ENCODE results near the gene KLHDC3. TPM values are rescaled to one million over a fixed set of nuclear protein-coding genes. Genes with fewer than 3 reads are reported as not detected.

KLHDC3 gene
- total and polyA plus RNA-seq, 9 donors, result 40.9 to 90.9 (median 62.8) TPM

GRCh38 chr6:43006251-43006650 is 7.8 kb upstream of the KLHDC3 start:
- intact Hi-C loops (cut with DNase I), result no loop called here
- 88 to 91% (median 89%) methylated on average over 11 of the region's 11 CpGs for WGBS, 3 donors

GRCh38 chr6:43007126-43007525 is 6.9 kb upstream of the KLHDC3 start:
- Histone ChIP-seq H3K4me3 (no peak overlapping the region), H3K27me3 (no peaks in the 10 kb centered on the region), H3K36me3 (no peaks in the 10 kb centered on the region), H3K9me3 (no peaks in the 10 kb centered on the region), H3K4me1 (ENCODE audit: insufficient read depth) (no peaks in the 10 kb centered on the region), H3K27ac (no peak overlapping the region)
- intact Hi-C loops (cut with DNase I), result no loop called here
- DNase-seq, result no peak
- TF ChIP-seq CTCF (IDR thresholded peaks at IDR 0.05) (no peak), POLR2A (IDR thresholded peaks at IDR 0.05) (no peak), EP300 (IDR thresholded peaks at IDR 0.05) (no peak)
- 85 to 87% (median 86%) methylated on average over 9 of the region's 9 CpGs for WGBS, 3 donors

More at GRCh38 chr6:43006251-43006650, 7.8 kb upstream of the KLHDC3 start:
- H3K36me3 ChIP-seq, result no peaks in the 10 kb centered on the region
- TF ChIP-seq EP300 (IDR thresholded peaks at IDR 0.05) (no peak), POLR2A (IDR thresholded peaks at IDR 0.05) (no peak), CTCF (IDR thresholded peaks at IDR 0.05) (no peak)
- DNase-seq, result no peak
- H3K4me1 ChIP-seq (ENCODE audit: insufficient read depth), result no peaks in the 10 kb centered on the region
- no peak overlapping the region for H3K4me3 ChIP-seq
- no peak overlapping the region for H3K27ac ChIP-seq
- H3K27me3 ChIP-seq, result no peaks in the 10 kb centered on the region
- no peaks in the 10 kb centered on the region for H3K9me3 ChIP-seq

GRCh38 chr6:43009124-43009523 is 4.9 kb upstream of the KLHDC3 start:
- Histone ChIP-seq H3K27me3 (no peaks in the 10 kb centered on the region), H3K4me3 (no peak overlapping the region), H3K36me3 (no peaks in the 10 kb centered on the region), H3K27ac (no peak overlapping the region), H3K9me3 (no peaks in the 10 kb centered on the region), H3K4me1 (ENCODE audit: insufficient read depth) (peaks cover 3% of the 10 kb centered on the region)
- no peak for DNase-seq
- 49 to 60% (median 49%) methylated on average over 6 of the region's 6 CpGs for WGBS, 3 donors
- TF ChIP-seq CTCF (IDR thresholded peaks at IDR 0.05) (no peak), POLR2A (IDR thresholded peaks at IDR 0.05) (no peak), EP300 (IDR thresholded peaks at IDR 0.05) (no peak)
- intact Hi-C loops (cut with DNase I), result no loop called here

GRCh38 chr6:43011207-43011606 is 2.8 kb upstream of the KLHDC3 start:
- no peak for DNase-seq
- no peak for TF ChIP-seq EP300 (IDR thresholded peaks at IDR 0.05)
- no peak for TF ChIP-seq CTCF (IDR thresholded peaks at IDR 0.05)
- TF ChIP-seq POLR2A (IDR thresholded peaks at IDR 0.05), result no peak
- H3K36me3 ChIP-seq, result no peaks in the 10 kb centered on the region
- 66 to 74% (median 70%) methylated on average over 6 of the region's 6 CpGs for WGBS, 3 donors
- no peaks in the 10 kb centered on the region for H3K27me3 ChIP-seq
- H3K4me1 ChIP-seq (ENCODE audit: insufficient read depth), result peaks cover 8% of the 10 kb centered on the region
- intact Hi-C loops (cut with DNase I), result loop anchor here in 2 of 4 donors (10.0 kb wide), 1 partner anchor 106 kb away; no protein-coding TSS in a partner anchor
- H3K4me3 ChIP-seq, result no peak overlapping the region
- H3K27ac ChIP-seq, result no peak overlapping the region
- H3K9me3 ChIP-seq, result no peaks in the 10 kb centered on the region

All from ovary (tissue), 9 donors.